LNCAP (cell line): ENCODE results near the gene SH3RF2.

ENCODE experiments used
- CTCF ChIP-seq: fragments of 450-650 bp; IDR thresholded peaks from 2 replicates; pipeline ENCODE4 v1.5.1; 2017; ENCODE audit warnings: mild to moderate bottlenecking

Gene SH3RF2, protein sequence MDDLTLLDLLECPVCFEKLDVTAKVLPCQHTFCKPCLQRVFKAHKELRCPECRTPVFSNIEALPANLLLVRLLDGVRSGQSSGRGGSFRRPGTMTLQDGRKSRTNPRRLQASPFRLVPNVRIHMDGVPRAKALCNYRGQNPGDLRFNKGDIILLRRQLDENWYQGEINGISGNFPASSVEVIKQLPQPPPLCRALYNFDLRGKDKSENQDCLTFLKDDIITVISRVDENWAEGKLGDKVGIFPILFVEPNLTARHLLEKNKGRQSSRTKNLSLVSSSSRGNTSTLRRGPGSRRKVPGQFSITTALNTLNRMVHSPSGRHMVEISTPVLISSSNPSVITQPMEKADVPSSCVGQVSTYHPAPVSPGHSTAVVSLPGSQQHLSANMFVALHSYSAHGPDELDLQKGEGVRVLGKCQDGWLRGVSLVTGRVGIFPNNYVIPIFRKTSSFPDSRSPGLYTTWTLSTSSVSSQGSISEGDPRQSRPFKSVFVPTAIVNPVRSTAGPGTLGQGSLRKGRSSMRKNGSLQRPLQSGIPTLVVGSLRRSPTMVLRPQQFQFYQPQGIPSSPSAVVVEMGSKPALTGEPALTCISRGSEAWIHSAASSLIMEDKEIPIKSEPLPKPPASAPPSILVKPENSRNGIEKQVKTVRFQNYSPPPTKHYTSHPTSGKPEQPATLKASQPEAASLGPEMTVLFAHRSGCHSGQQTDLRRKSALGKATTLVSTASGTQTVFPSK

GRCh38 chr5:145936401-145937131 is at the start of gene SH3RF2:
SH3RF2 (plus strand) TSS chr5:145936578; CDS start chr5:145937929, 1,351 bp downstream.
- TF ChIP-seq CTCF = no peak

- TF ChIP-seq CTCF = no peak
These were observed 49.2 kb upstream of the SH3RF2 start for GRCh38 chr5:145887217-145887616.

DNA sequence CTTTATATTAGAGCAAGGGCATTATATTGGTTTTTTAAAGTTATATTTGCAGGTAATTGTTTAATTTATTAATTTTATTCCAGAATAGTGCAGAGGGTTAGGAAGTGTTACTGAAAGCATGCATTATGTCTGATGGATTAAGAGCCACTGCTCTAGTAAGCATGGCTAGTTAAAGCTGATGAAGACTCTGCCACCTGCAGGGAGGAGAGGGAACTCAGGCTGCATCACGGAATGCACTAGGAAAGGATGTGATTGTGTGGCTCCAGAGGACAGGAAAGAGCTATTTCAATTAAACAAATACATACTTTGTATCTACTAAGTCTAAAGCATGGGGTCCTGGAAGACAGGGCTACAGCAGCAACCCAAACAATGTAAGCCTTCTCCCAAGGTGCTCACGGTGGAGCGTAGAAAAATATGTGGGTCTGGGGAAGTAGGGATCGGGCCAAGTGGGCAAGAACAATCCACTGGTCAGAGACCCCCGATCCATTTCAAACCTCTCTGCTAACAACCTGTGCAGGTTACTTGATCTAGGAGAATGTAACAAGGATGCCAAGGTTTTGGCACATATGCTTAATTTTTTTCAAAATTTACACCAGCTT is 48.3 kb upstream of the SH3RF2 start:
- peak; percentile 77 for TF ChIP-seq CTCF

GRCh38 chr5:145889611-145890010 is 46.8 kb upstream of the SH3RF2 start:
- no peak for TF ChIP-seq CTCF

GRCh38 chr5:145898171-145898570 is 38.2 kb upstream of the SH3RF2 start:
- TF ChIP-seq CTCF = no peak

GRCh38 chr5:145902421-145902820 is 34.0 kb upstream of the SH3RF2 start:
- no peak for TF ChIP-seq CTCF

DNA sequence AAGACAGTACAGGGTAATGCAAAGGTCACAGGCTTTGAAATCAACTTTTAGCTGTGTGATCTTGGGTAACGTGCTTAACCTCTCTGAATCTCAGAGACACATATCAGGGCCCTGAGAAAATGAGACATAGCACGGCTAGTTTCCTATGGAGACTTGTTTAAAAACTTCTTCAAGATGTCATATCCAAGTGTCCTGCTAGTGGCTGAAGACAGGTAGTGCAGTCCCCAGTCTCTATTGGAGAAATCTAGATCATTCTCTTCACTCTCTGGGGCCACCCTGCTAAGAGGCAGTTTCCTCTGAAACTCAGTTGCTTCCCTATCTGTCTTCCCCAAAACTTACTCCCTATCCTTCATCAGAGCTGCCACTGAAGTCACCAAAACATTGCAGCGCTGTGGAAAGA is 33.3 kb upstream of the SH3RF2 start:
- no peak for TF ChIP-seq CTCF
